H9 (cell line): ENCODE measurements around the gene IL20. TPM values are rescaled to one million over a fixed set of nuclear protein-coding genes. Genes with fewer than 3 reads are reported as not detected.

Experiments used
- DNase-seq: peaks from one replicate; pipeline ENCODE4 v3.0.0-alpha.2; 2017
- H2AFZ ChIP-seq: one replicate; pipeline ENCODE4 v1.6.1; 2013; ENCODE audit warnings: mild to moderate bottlenecking, low read length, control low read depth, moderate library complexity
- H2AK5ac ChIP-seq: 2 replicates; pipeline ENCODE4 v1.6.1; 2013; ENCODE audit warnings: low read length, control low read depth, mixed read lengths; ENCODE audit not compliant: insufficient read length
- H2BK120ac ChIP-seq: one replicate; pipeline ENCODE4 v1.6.1; 2013; ENCODE audit warnings: low read depth, mild to moderate bottlenecking, low read length, control low read depth, inconsistent platforms; ENCODE audit not compliant: poor library complexity, severe bottlenecking
- H2BK12ac ChIP-seq: 2 replicates; pipeline ENCODE4 v1.6.1; 2013; ENCODE audit warnings: low read length, control low read depth, mixed read lengths, low read depth; ENCODE audit not compliant: insufficient read length
- H2BK15ac ChIP-seq: 2 replicates; pipeline ENCODE4 v1.6.1; 2013; ENCODE audit warnings: low read depth, low read length, control low read depth
- H2BK20ac ChIP-seq: one replicate; pipeline ENCODE4 v1.6.1; 2013; ENCODE audit warnings: low read depth, mild to moderate bottlenecking, low read length, control low read depth, inconsistent platforms; ENCODE audit not compliant: poor library complexity, severe bottlenecking
- H2BK5ac ChIP-seq: 2 replicates; pipeline ENCODE4 v1.6.1; 2013; ENCODE audit warnings: low read length, control low read depth, mixed read lengths; ENCODE audit not compliant: insufficient read length
- H3K14ac ChIP-seq: 2 replicates; pipeline ENCODE4 v1.6.1; 2013; ENCODE audit warnings: low read length, control low read depth; ENCODE audit not compliant: insufficient read depth
- H3K18ac ChIP-seq: 2 replicates; pipeline ENCODE4 v1.6.1; 2013; ENCODE audit warnings: low read depth, mild to moderate bottlenecking, mixed read lengths, low read length, control low read depth; ENCODE audit not compliant: insufficient read length
- H3K23ac ChIP-seq: 2 replicates; pipeline ENCODE4 v1.6.1; 2013; ENCODE audit warnings: low read length, control low read depth, mixed read lengths, low read depth; ENCODE audit not compliant: insufficient read length
- H3K23me2 ChIP-seq: 2 replicates; pipeline ENCODE4 v1.6.1; 2013; ENCODE audit warnings: low read depth, mild to moderate bottlenecking, mixed read lengths, low read length, control low read depth; ENCODE audit not compliant: insufficient read length, poor library complexity, severe bottlenecking
- H3K27ac ChIP-seq: 2 replicates; pipeline ENCODE4 v1.5.1; 2013; ENCODE audit warnings: low read length, control low read depth, mixed read lengths, low read depth; ENCODE audit not compliant: insufficient read length
- H3K27me3 ChIP-seq: 2 replicates; pipeline ENCODE4 v1.6.1; 2013; ENCODE audit warnings: low read length, control low read depth, inconsistent platforms; ENCODE audit not compliant: insufficient read depth
- H3K4ac ChIP-seq: 2 replicates; pipeline ENCODE4 v1.6.1; 2013; ENCODE audit warnings: low read depth, mild to moderate bottlenecking, control low read depth, inconsistent platforms, low read length, moderate library complexity
- H3K4me1 ChIP-seq: 2 replicates; pipeline ENCODE4 v1.6.1; 2013; ENCODE audit warnings: low read length, control low read depth, inconsistent platforms; ENCODE audit not compliant: insufficient read depth
- H3K4me2 ChIP-seq: 2 replicates; pipeline ENCODE4 v1.6.1; 2013; ENCODE audit warnings: low read length, control low read depth, mixed read lengths; ENCODE audit not compliant: insufficient read length, insufficient read depth
- H3K56ac ChIP-seq: 2 replicates; pipeline ENCODE4 v1.6.1; 2013; ENCODE audit warnings: low read depth, mild to moderate bottlenecking, mixed read lengths, low read length, control low read depth; ENCODE audit not compliant: insufficient read length
- H3K79me1 ChIP-seq: 2 replicates; pipeline ENCODE4 v1.6.1; 2013; ENCODE audit warnings: low read depth, mild to moderate bottlenecking, moderate library complexity, low read length, control low read depth, inconsistent platforms; ENCODE audit not compliant: insufficient read depth, poor library complexity, severe bottlenecking
- H3K79me2 ChIP-seq: 2 replicates; pipeline ENCODE4 v1.6.1; 2013; ENCODE audit warnings: low read length, control low read depth, inconsistent platforms; ENCODE audit not compliant: insufficient read depth
- H3K9ac ChIP-seq: 2 replicates; pipeline ENCODE4 v1.6.1; 2013; ENCODE audit warnings: low read length, control low read depth, mixed read lengths; ENCODE audit not compliant: insufficient read length; ENCODE audit errors: extremely low read depth
- H3K9me3 ChIP-seq: one replicate; pipeline ENCODE4 v1.6.1; 2013; ENCODE audit warnings: low read depth, low read length, inconsistent platforms; ENCODE audit not compliant: control insufficient read depth
- H3T11ph ChIP-seq: one replicate; pipeline ENCODE4 v1.6.1; 2013; ENCODE audit warnings: mild to moderate bottlenecking, low read length, control low read depth, inconsistent platforms
- H4K20me1 ChIP-seq: one replicate; pipeline ENCODE4 v1.6.1; 2013; ENCODE audit not compliant: control insufficient read depth, insufficient read length, insufficient read depth
- H4K5ac ChIP-seq: 2 replicates; pipeline ENCODE4 v1.6.1; 2013; ENCODE audit warnings: low read depth, mild to moderate bottlenecking, mixed read lengths, low read length, control low read depth; ENCODE audit not compliant: insufficient read length
- H4K8ac ChIP-seq: replicated peaks from 2 replicates; pipeline ENCODE4 v1.6.1; 2013; ENCODE audit warnings: low read length, control low read depth, mixed read lengths, low read depth; ENCODE audit not compliant: insufficient read length
- H4K91ac ChIP-seq: 2 replicates; pipeline ENCODE4 v1.6.1; 2013; ENCODE audit warnings: low read depth, mild to moderate bottlenecking, moderate library complexity, mixed read lengths, low read length, control low read depth; ENCODE audit not compliant: insufficient read length
- H3K27ac Mint-ChIP-seq, 3 experiments: 2 replicates in 2 of 3; 3 replicates in 1 of 3; pipeline ENCODE4 v1.8.0; 2020 to 2021; ENCODE audit warnings: mixed read lengths in 3 of 3, mild to moderate bottlenecking in 1 of 3, moderate library complexity in 1 of 3
- H3K27me3 Mint-ChIP-seq: 2 replicates; pipeline ENCODE4 v1.8.0; 2021; ENCODE audit warnings: low read depth, mild to moderate bottlenecking, moderate library complexity, mixed read lengths
- H3K36me3 Mint-ChIP-seq, 3 experiments: 2 replicates in 2 of 3; 3 replicates in 1 of 3; pipeline ENCODE4 v1.8.0; 2020 to 2021; ENCODE audit warnings: low read depth in 3 of 3, mixed read lengths in 3 of 3; ENCODE audit not compliant: insufficient read depth in 1 of 3
- H3K4me1 Mint-ChIP-seq, 2 experiments: 2 replicates each; pipeline ENCODE4 v1.8.0; 2020; ENCODE audit warnings: mixed read lengths in 2 of 2
- H3K4me3 Mint-ChIP-seq, 2 experiments: 2 replicates in 1 of 2; 3 replicates in 1 of 2; pipeline ENCODE4 v1.8.0; 2020 to 2021; ENCODE audit warnings: mild to moderate bottlenecking in 2 of 2, mixed read lengths in 2 of 2, moderate library complexity in 1 of 2
- H3K9me3 Mint-ChIP-seq, 2 experiments: 2 replicates in 1 of 2; 3 replicates in 1 of 2; pipeline ENCODE4 v1.8.0; 2020; ENCODE audit warnings: mild to moderate bottlenecking in 2 of 2, mixed read lengths in 2 of 2, moderate library complexity in 1 of 2
- total RNA-seq: library from RNA; stranded (reverse); gene quantifications from 2 replicates; pipeline ENCODE4 v1.2.1, GENCODE V29; 2021
- TF ChIP-seq, protein P1 (sequence below): fragments of 200-600 bp; sonication (generic); conservative IDR thresholded peaks from 3 replicates; pipeline ENCODE4 v1.8.0; 2021; ENCODE audit warnings: antibody characterized with exemption, mild to moderate bottlenecking

IL20 gene
- total RNA-seq, 1 experiment from 2014 or later, result not detected

- no peak overlapping the region for H2BK15ac ChIP-seq
- H4K91ac ChIP-seq, result no peak overlapping the region
- no peak overlapping the region for H3K9ac ChIP-seq
- H2BK20ac ChIP-seq, result no peak overlapping the region
- H3K23me2 ChIP-seq, result no peaks in the 10 kb centered on the region
- H3K4ac ChIP-seq, result no peak overlapping the region
- Mint-ChIP-seq H3K36me3 (no peaks in the 10 kb centered on the region), H3K4me1 (no peaks in the 10 kb centered on the region; a peak in 1 of 4 replicates), H3K4me3 (no peak overlapping the region), H3K27me3 (peaks cover 37% of the 10 kb centered on the region), H3K27ac (no peak overlapping the region), H3K9me3 (no peaks in the 10 kb centered on the region; a peak in 1 of 5 replicates)
- no peak overlapping the region for H3K14ac ChIP-seq
- no peak overlapping the region for H3K4me2 ChIP-seq
- 0 out of 2 replicates have a peak, but pooled peaks cover 1% of the 10 kb centered on the region for H3K79me2 ChIP-seq
- no peak overlapping the region for H2AFZ ChIP-seq
- no peak overlapping the region for H3K56ac ChIP-seq
- no peak overlapping the region for H4K5ac ChIP-seq
- no peak overlapping the region for H2BK5ac ChIP-seq
- H3K4me1 ChIP-seq, result no peaks in the 10 kb centered on the region
- H3K27ac ChIP-seq, result no peak overlapping the region
- H3T11ph ChIP-seq, result no peak overlapping the region
- H2AK5ac ChIP-seq, result no peak overlapping the region
- no peaks in the 10 kb centered on the region for H3K9me3 ChIP-seq
- TF ChIP-seq, protein P1, sequence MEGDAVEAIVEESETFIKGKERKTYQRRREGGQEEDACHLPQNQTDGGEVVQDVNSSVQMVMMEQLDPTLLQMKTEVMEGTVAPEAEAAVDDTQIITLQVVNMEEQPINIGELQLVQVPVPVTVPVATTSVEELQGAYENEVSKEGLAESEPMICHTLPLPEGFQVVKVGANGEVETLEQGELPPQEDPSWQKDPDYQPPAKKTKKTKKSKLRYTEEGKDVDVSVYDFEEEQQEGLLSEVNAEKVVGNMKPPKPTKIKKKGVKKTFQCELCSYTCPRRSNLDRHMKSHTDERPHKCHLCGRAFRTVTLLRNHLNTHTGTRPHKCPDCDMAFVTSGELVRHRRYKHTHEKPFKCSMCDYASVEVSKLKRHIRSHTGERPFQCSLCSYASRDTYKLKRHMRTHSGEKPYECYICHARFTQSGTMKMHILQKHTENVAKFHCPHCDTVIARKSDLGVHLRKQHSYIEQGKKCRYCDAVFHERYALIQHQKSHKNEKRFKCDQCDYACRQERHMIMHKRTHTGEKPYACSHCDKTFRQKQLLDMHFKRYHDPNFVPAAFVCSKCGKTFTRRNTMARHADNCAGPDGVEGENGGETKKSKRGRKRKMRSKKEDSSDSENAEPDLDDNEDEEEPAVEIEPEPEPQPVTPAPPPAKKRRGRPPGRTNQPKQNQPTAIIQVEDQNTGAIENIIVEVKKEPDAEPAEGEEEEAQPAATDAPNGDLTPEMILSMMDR, result no peak
- H4K8ac ChIP-seq, result no peak overlapping the region
- no peaks in the 10 kb centered on the region for H3K27me3 ChIP-seq
- no peak overlapping the region for H3K23ac ChIP-seq
- no peaks in the 10 kb centered on the region for H3K79me1 ChIP-seq
- no peak for DNase-seq
- no peak overlapping the region for H2BK12ac ChIP-seq
- no peaks in the 10 kb centered on the region for H4K20me1 ChIP-seq
- no peak overlapping the region for H3K18ac ChIP-seq
- no peak overlapping the region for H2BK120ac ChIP-seq
These were observed 2.3 kb downstream of the IL20 start for GRCh38 chr1:206867716-206868115.
